ENCODE measurements around the gene ZC3H7A. TPM values are rescaled to one million over a fixed set of nuclear protein-coding genes. Genes with fewer than 3 reads are reported as not detected.
A peak's percentile ranks its signal among the peaks of the same experiment; 100 is the strongest.

ZC3H7A gene
- total and polyA plus RNA-seq, 2 of the 13 experiments (the other 11 are each of a cell fraction or from before 2014, with no cell fraction given) = 29.2 to 36.8 TPM

- TF ChIP-seq AKAP8 (CRISPR knock-in tag; IDR thresholded peaks at IDR 0.05) (peak; percentile 68), KLF16 (CRISPR knock-in tag; IDR thresholded peaks at IDR 0.05) (peak in 1 of 2 experiments; percentile 99; a peak in 2 of 4 replicates), NR2F2 (IDR thresholded peaks at IDR 0.05; ENCODE audit: borderline replicate concordance, low read depth) (peak; percentile 50; the same call in 1 of the 2 replicates), MTF2 (CRISPR knock-in tag; IDR thresholded peaks at IDR 0.05; ENCODE audit: borderline replicate concordance) (0 out of 2 replicates have a peak, but pooled peaks have one; percentile 41), HNF4A (CRISPR knock-in tag; IDR thresholded peaks at IDR 0.05) (peak; percentile 41; the same call in 1 of the 2 replicates), ESRRA (CRISPR knock-in tag; IDR thresholded peaks at IDR 0.05; ENCODE audit: low read depth) (peak; percentile 88; the same call in 1 of the 2 replicates), ZNF124 (CRISPR knock-in tag; IDR thresholded peaks at IDR 0.05) (peak; percentile 91; the same call in 1 of the 2 replicates), CBFB (CRISPR knock-in tag; IDR thresholded peaks at IDR 0.05) (peak; percentile 82), ZNF652 (CRISPR knock-in tag; IDR thresholded peaks at IDR 0.05; ENCODE audit: borderline replicate concordance, low read depth) (no peak), MAFF (IDR thresholded peaks at IDR 0.05; ENCODE audit: low read depth, low read length) (no peak), FOXK2 (IDR thresholded peaks at IDR 0.05) (no peak), ZNF563 (CRISPR knock-in tag; IDR thresholded peaks at IDR 0.05) (peak; percentile 92), NFKB2 (CRISPR knock-in tag; IDR thresholded peaks at IDR 0.05; ENCODE audit: borderline replicate concordance) (peak; percentile 99), SAFB2 (CRISPR knock-in tag; IDR thresholded peaks at IDR 0.05; ENCODE audit: borderline replicate concordance, low read depth) (peak; percentile 78), MED1 (CRISPR knock-in tag; IDR thresholded peaks at IDR 0.05) (peak; percentile 89), ZNF788 (CRISPR knock-in tag; IDR thresholded peaks at IDR 0.05; ENCODE audit: borderline replicate concordance) (peak; percentile 71), ZNF17 (CRISPR knock-in tag; IDR thresholded peaks at IDR 0.05) (no peak)
- TF ChIP-seq, protein P1, sequence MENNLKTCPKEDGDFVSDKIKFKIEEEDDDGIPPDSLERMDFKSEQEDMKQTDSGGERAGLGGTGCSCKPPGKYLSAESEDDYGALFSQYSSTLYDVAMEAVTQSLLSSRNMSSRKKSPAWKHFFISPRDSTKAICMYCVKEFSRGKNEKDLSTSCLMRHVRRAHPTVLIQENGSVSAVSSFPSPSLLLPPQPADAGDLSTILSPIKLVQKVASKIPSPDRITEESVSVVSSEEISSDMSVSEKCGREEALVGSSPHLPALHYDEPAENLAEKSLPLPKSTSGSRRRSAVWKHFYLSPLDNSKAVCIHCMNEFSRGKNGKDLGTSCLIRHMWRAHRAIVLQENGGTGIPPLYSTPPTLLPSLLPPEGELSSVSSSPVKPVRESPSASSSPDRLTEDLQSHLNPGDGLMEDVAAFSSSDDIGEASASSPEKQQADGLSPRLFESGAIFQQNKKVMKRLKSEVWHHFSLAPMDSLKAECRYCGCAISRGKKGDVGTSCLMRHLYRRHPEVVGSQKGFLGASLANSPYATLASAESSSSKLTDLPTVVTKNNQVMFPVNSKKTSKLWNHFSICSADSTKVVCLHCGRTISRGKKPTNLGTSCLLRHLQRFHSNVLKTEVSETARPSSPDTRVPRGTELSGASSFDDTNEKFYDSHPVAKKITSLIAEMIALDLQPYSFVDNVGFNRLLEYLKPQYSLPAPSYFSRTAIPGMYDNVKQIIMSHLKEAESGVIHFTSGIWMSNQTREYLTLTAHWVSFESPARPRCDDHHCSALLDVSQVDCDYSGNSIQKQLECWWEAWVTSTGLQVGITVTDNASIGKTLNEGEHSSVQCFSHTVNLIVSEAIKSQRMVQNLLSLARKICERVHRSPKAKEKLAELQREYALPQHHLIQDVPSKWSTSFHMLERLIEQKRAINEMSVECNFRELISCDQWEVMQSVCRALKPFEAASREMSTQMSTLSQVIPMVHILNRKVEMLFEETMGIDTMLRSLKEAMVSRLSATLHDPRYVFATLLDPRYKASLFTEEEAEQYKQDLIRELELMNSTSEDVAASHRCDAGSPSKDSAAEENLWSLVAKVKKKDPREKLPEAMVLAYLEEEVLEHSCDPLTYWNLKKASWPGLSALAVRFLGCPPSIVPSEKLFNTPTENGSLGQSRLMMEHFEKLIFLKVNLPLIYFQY (CRISPR knock-in tag; IDR thresholded peaks at IDR 0.05; ENCODE audit: borderline replicate concordance) = peak; percentile 89
- TF ChIP-seq, protein P2, sequence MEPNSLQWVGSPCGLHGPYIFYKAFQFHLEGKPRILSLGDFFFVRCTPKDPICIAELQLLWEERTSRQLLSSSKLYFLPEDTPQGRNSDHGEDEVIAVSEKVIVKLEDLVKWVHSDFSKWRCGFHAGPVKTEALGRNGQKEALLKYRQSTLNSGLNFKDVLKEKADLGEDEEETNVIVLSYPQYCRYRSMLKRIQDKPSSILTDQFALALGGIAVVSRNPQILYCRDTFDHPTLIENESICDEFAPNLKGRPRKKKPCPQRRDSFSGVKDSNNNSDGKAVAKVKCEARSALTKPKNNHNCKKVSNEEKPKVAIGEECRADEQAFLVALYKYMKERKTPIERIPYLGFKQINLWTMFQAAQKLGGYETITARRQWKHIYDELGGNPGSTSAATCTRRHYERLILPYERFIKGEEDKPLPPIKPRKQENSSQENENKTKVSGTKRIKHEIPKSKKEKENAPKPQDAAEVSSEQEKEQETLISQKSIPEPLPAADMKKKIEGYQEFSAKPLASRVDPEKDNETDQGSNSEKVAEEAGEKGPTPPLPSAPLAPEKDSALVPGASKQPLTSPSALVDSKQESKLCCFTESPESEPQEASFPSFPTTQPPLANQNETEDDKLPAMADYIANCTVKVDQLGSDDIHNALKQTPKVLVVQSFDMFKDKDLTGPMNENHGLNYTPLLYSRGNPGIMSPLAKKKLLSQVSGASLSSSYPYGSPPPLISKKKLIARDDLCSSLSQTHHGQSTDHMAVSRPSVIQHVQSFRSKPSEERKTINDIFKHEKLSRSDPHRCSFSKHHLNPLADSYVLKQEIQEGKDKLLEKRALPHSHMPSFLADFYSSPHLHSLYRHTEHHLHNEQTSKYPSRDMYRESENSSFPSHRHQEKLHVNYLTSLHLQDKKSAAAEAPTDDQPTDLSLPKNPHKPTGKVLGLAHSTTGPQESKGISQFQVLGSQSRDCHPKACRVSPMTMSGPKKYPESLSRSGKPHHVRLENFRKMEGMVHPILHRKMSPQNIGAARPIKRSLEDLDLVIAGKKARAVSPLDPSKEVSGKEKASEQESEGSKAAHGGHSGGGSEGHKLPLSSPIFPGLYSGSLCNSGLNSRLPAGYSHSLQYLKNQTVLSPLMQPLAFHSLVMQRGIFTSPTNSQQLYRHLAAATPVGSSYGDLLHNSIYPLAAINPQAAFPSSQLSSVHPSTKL (CRISPR knock-in tag; IDR thresholded peaks at IDR 0.05) = peak; percentile 63
- TF ChIP-seq, protein P3, sequence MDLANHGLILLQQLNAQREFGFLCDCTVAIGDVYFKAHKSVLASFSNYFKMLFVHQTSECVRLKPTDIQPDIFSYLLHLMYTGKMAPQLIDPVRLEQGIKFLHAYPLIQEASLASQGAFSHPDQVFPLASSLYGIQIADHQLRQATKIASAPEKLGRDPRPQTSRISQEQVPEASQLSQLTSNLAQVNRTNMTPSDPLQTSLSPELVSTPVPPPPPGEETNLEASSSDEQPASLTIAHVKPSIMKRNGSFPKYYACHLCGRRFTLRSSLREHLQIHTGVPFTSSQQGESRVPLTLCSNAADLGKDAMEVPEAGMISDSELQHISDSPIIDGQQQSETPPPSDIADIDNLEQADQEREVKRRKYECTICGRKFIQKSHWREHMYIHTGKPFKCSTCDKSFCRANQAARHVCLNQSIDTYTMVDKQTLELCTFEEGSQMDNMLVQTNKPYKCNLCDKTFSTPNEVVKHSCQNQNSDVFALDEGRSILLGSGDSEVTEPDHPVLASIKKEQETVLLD (CRISPR knock-in tag; IDR thresholded peaks at IDR 0.05; ENCODE audit: low read depth) = peak; percentile 99
Measured at GRCh38 chr16:11797166-11797956, at the start of gene ZC3H7A (continued).

Measured in HepG2 (cell line).